A549 treated with ZK216348 at 1 μM for 4 hours (cell line): Measurements from ENCODE around the gene ANKRD36C. TPM values are rescaled to one million over a fixed set of nuclear protein-coding genes. Genes with fewer than 3 reads are reported as not detected.

Source experiments
- total RNA-seq: library from RNA; stranded (reverse); fragments of 200-300 nt; extraction: Qiagen RNA extraction; gene quantifications from 5 replicates; pipeline ENCODE4 v1.2.3, GENCODE V29; 2022; ENCODE audit warnings: low read depth

ANKRD36C gene
- 3.3 to 5.8 TPM (median 5.4 TPM) in 5 replicates for total RNA-seq

DNA sequence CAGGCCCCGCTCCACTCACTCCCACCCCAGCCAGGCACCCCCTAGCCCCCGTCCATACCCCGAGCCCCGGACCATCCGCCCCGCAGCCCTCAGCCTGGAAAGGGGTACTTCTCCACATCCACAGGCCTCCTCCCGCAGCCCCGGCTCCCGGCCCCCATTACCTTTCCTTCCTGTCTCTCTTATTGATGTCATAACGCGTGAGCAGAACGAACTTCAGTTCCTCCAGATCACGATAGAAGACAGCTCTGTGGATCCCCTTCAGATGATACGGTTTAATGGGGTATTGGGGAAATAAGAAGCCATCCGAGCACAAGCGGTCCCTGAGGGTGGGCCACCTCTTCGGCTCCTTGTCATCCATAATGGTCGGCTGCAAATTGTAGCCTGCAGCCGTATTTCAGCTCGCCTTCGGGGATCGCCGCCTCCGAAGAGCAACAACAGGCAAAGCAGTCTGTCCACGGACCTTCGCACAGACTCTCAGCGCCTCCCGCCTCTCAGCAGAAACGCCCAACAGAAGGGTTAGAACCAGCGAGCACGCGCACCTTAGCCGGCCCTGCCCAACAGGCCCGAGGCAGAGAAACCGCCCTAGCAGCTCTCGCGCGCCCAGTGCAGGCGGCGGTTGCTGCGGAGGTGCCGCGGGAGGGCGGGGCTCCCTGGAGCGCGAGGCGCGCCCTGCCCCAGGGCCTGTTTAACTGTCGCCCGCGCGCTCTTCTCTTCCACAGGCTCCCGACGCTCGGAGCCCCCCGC, at the start of gene ANKRD36C:
Gene ANKRD36C (minus strand): TSS at position 474 of the 744 bp plus-strand sequence. CDS start 116 bp downstream, at position 358.

DNA sequence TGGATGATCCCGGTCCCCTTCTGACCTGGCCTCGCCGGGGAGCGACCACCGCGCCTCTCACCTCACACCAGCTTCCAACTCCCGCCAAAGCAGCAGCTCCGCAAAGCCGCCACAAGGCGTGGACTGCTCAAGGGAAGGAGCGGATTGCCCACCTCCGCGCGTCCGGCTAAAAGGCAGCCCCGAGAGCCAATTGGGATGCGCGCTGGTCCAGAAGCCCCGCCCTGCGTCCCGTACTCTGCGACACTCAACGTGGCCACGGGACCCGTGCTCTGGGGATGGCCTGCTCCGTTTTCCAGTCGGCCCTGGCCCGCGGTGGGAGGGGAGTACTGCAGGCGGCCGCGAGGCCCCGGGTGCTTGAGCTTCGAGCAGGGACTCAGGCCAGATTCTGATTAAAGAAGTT, 43.2 kb upstream of the ANKRD36C start, which contains the start of gene GPAT2:
Gene GPAT2 (minus strand): TSS at position 125 of the 400 bp plus-strand sequence. CDS start 2,557 bp downstream, outside the sequence.

Other genes with a start within 250 kb of the ANKRD36C start
- gene GPAT2, start 43.1 kb upstream of the ANKRD36C start, total RNA-seq: not detected in 5 replicates
- gene ADRA2B, start 124.7 kb upstream of the ANKRD36C start, total RNA-seq: 0.04 to 0.06 TPM in 2 of 5 replicates, not detected in the others
- not detected in 5 replicates for gene ASTL, start 146.7 kb upstream of the ANKRD36C start, total RNA-seq
- gene DUSP2, start 153.6 kb upstream of the ANKRD36C start, total RNA-seq: 0.22 to 0.56 TPM (median 0.54 TPM) in 4 of 5 replicates, not detected in the other
- 83.5 to 103 TPM (median 95.6 TPM) in 5 replicates for gene STARD7, start 217.0 kb upstream of the ANKRD36C start, total RNA-seq